ENCODE results near the gene WNT10A.

WNT10A gene

GRCh38 chr2:218870984-218871344, 9.7 kb upstream of the WNT10A start:
- Histone ChIP-seq H2AFZ (ENCODE audit: low read length) (no peak overlapping the region), H3K9me2 (replicated peaks; ENCODE audit: low read depth, low read length) (no peaks in the 10 kb centered on the region), H3K4me2 (ENCODE audit: low read depth, low read length, poor library complexity, severe bottlenecking) (no peak overlapping the region), H3K27me3 (ENCODE audit: insufficient read depth, low read length, poor library complexity, severe bottlenecking) (no peaks in the 10 kb centered on the region), H4K20me1 (ENCODE audit: insufficient read depth, low read length, poor library complexity, severe bottlenecking) (no peaks in the 10 kb centered on the region), H3K4me1 (ENCODE audit: insufficient read depth, low read length, poor library complexity, severe bottlenecking) (no peaks in the 10 kb centered on the region), H3K4me3 (ENCODE audit: low read length, poor library complexity, severe bottlenecking) (no peak overlapping the region), H3K9me3 (ENCODE audit: insufficient read depth, low read depth, low read length) (no peaks in the 10 kb centered on the region), H3F3A (ENCODE audit: low read depth) (no peaks in the 10 kb centered on the region), H3K9ac (ENCODE audit: low read depth, low read length, poor library complexity, severe bottlenecking) (no peak overlapping the region), H3K36me3 (ENCODE audit: insufficient read depth, low read length) (no peaks in the 10 kb centered on the region), H3K79me2 (ENCODE audit: insufficient read depth, low read length) (no peaks in the 10 kb centered on the region)
- no peak for TF ChIP-seq EZH2phosphoT487 (IDR thresholded peaks at IDR 0.05; ENCODE audit: borderline replicate concordance)
- TF ChIP-seq, protein P1, sequence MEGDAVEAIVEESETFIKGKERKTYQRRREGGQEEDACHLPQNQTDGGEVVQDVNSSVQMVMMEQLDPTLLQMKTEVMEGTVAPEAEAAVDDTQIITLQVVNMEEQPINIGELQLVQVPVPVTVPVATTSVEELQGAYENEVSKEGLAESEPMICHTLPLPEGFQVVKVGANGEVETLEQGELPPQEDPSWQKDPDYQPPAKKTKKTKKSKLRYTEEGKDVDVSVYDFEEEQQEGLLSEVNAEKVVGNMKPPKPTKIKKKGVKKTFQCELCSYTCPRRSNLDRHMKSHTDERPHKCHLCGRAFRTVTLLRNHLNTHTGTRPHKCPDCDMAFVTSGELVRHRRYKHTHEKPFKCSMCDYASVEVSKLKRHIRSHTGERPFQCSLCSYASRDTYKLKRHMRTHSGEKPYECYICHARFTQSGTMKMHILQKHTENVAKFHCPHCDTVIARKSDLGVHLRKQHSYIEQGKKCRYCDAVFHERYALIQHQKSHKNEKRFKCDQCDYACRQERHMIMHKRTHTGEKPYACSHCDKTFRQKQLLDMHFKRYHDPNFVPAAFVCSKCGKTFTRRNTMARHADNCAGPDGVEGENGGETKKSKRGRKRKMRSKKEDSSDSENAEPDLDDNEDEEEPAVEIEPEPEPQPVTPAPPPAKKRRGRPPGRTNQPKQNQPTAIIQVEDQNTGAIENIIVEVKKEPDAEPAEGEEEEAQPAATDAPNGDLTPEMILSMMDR (conservative IDR thresholded peaks at IDR 0.05; ENCODE audit: low read length), result no peak

DNA sequence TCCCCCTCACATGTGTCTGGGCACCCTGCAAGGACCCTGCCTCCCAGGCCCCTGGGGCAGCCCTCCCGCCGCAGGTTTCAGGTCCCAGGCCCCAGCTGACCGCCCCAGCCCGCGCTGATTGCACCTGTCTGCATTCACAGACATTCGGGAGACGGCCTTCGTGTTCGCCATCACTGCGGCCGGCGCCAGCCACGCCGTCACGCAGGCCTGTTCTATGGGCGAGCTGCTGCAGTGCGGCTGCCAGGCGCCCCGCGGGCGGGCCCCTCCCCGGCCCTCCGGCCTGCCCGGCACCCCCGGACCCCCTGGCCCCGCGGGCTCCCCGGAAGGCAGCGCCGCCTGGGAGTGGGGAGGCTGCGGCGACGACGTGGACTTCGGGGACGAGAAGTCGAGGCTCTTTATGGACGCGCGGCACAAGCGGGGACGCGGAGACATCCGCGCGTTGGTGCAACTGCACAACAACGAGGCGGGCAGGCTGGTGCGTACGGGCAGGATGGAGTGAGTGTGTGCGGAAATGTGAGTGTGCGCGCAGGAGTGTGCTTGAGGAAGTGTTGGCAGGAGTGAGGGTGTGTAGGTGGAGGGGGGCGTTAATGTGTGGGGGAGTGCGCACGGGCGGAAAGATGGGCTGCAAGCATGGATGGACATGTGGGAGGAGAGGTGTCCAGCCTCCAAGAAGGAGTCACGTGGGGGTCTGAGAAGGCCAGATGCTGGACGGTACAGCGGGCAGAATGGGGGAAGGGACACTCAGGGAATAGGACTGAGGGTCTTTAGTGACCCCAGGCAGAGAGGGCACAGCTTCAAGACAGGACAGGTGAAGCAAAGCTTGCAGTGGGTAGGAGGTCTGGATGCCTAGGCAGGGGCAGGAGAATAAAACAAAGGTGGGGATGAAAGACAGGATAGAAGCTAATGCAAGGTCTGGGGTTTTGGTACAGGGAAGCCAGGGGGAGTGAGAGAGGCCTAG, 9.0 kb upstream of the WNT10A start:
- Histone ChIP-seq H2AFZ (ENCODE audit: low read length) (no peak overlapping the region), H3K9me2 (replicated peaks; ENCODE audit: low read depth, low read length) (no peaks in the 10 kb centered on the region), H3K4me2 (ENCODE audit: low read depth, low read length, poor library complexity, severe bottlenecking) (no peak overlapping the region), H3K4me1 (ENCODE audit: insufficient read depth, low read length, poor library complexity, severe bottlenecking) (peaks cover under 1% of the 10 kb centered on the region), H3K79me2 (ENCODE audit: insufficient read depth, low read length) (no peaks in the 10 kb centered on the region), H3K4me3 (ENCODE audit: low read length, poor library complexity, severe bottlenecking) (no peak overlapping the region), H3K36me3 (ENCODE audit: insufficient read depth, low read length) (no peaks in the 10 kb centered on the region), H3K9ac (ENCODE audit: low read depth, low read length, poor library complexity, severe bottlenecking) (no peak overlapping the region), H4K20me1 (ENCODE audit: insufficient read depth, low read length, poor library complexity, severe bottlenecking) (no peaks in the 10 kb centered on the region), H3F3A (ENCODE audit: low read depth) (no peaks in the 10 kb centered on the region), H3K27me3 (ENCODE audit: insufficient read depth, low read length, poor library complexity, severe bottlenecking) (no peaks in the 10 kb centered on the region), H3K9me3 (ENCODE audit: insufficient read depth, low read depth, low read length) (no peaks in the 10 kb centered on the region)
- TF ChIP-seq, protein P1 (conservative IDR thresholded peaks at IDR 0.05; ENCODE audit: low read length), result no peak
- TF ChIP-seq EZH2phosphoT487 (IDR thresholded peaks at IDR 0.05; ENCODE audit: borderline replicate concordance), result no peak

GRCh38 chr2:218872645-218873358, 7.8 kb upstream of the WNT10A start:
- Histone ChIP-seq H3F3A (ENCODE audit: low read depth) (no peaks in the 10 kb centered on the region), H2AFZ (ENCODE audit: low read length) (no peak overlapping the region), H4K20me1 (ENCODE audit: insufficient read depth, low read length, poor library complexity, severe bottlenecking) (no peaks in the 10 kb centered on the region), H3K27me3 (ENCODE audit: insufficient read depth, low read length, poor library complexity, severe bottlenecking) (no peaks in the 10 kb centered on the region), H3K79me2 (ENCODE audit: insufficient read depth, low read length) (no peaks in the 10 kb centered on the region), H3K36me3 (ENCODE audit: insufficient read depth, low read length) (no peaks in the 10 kb centered on the region), H3K4me1 (ENCODE audit: insufficient read depth, low read length, poor library complexity, severe bottlenecking) (peaks cover 12% of the 10 kb centered on the region), H3K4me3 (ENCODE audit: low read length, poor library complexity, severe bottlenecking) (no peak overlapping the region), H3K4me2 (ENCODE audit: low read depth, low read length, poor library complexity, severe bottlenecking) (no peak overlapping the region), H3K9me3 (ENCODE audit: insufficient read depth, low read depth, low read length) (no peaks in the 10 kb centered on the region), H3K9me2 (replicated peaks; ENCODE audit: low read depth, low read length) (no peaks in the 10 kb centered on the region), H3K9ac (ENCODE audit: low read depth, low read length, poor library complexity, severe bottlenecking) (no peak overlapping the region)
- TF ChIP-seq EZH2phosphoT487 (IDR thresholded peaks at IDR 0.05; ENCODE audit: borderline replicate concordance), result no peak
- TF ChIP-seq, protein P1 (conservative IDR thresholded peaks at IDR 0.05; ENCODE audit: low read length), result no peak
